HG02840 (cell line): ENCODE measurements around the gene SYNPR.
"Not testable (repeated sequence)": the region's sequence is repeated elsewhere in the genome, so short reads cannot be mapped to it uniquely, and the experiment has no call there.

Experiments used
- ATAC-seq: cut with Tn5 transposase; IDR thresholded peaks from one replicate; pipeline ENCODE4 v1.9.1; 2021; ENCODE audit warnings: mild to moderate bottlenecking, moderate library complexity, moderate number of reproducible peaks; ENCODE audit not compliant: unreplicated experiment, low FRiP score

The SYNPR gene

GRCh38 chr3:63278171-63279004 lies at the start of gene SYNPR:
TSS of gene SYNPR (plus strand) at chr3:63278308.
- no peak for ATAC-seq

GRCh38 chr3:63228677-63229076 lies 49.4 kb upstream of the SYNPR start:
- ATAC-seq = no peak

GRCh38 chr3:63230146-63230545 lies 48.0 kb upstream of the SYNPR start:
- ATAC-seq = no peak

GRCh38 chr3:63231643-63232042 lies 46.5 kb upstream of the SYNPR start:
- ATAC-seq = no peak

GRCh38 chr3:63232764-63233396 lies 45.2 kb upstream of the SYNPR start:
- no peak for ATAC-seq

GRCh38 chr3:63240381-63240902 lies 37.7 kb upstream of the SYNPR start:
- ATAC-seq = no peak

- no peak for ATAC-seq
Measured at GRCh38 chr3:63242124-63242523, 36.0 kb upstream of the SYNPR start.

- no peak for ATAC-seq
Measured at GRCh38 chr3:63244486-63244885, 33.6 kb upstream of the SYNPR start.

GRCh38 chr3:63245726-63246241 lies 32.3 kb upstream of the SYNPR start:
- no peak for ATAC-seq

- no peak for ATAC-seq
Measured at GRCh38 chr3:63248015-63248414, 30.1 kb upstream of the SYNPR start.

GRCh38 chr3:63251499-63251898 lies 26.6 kb upstream of the SYNPR start:
- no peak for ATAC-seq

GRCh38 chr3:63255819-63256218 lies 22.3 kb upstream of the SYNPR start:
- ATAC-seq = not testable (repeated sequence)

- no peak for ATAC-seq
Measured at GRCh38 chr3:63264716-63265115, 13.4 kb upstream of the SYNPR start.

- no peak for ATAC-seq
Measured at GRCh38 chr3:63274359-63274758, 3.7 kb upstream of the SYNPR start.

- no peak for ATAC-seq
Measured at GRCh38 chr3:63279005-63279841, 1.1 kb downstream of the SYNPR start.

- ATAC-seq = no peak
Measured at GRCh38 chr3:63287610-63288009, 9.5 kb downstream of the SYNPR start.

GRCh38 chr3:63290686-63291085 lies 12.6 kb downstream of the SYNPR start:
- no peak for ATAC-seq

- no peak for ATAC-seq
Measured at GRCh38 chr3:63294332-63294731, 16.2 kb downstream of the SYNPR start.

GRCh38 chr3:63295356-63295755 lies 17.2 kb downstream of the SYNPR start:
- ATAC-seq = no peak

- ATAC-seq = no peak
Measured at GRCh38 chr3:63295806-63296205, 17.7 kb downstream of the SYNPR start.

GRCh38 chr3:63296249-63296648 lies 18.1 kb downstream of the SYNPR start:
- no peak for ATAC-seq
